ENCODE measurements around the gene DPH1. TPM values are rescaled to one million over a fixed set of nuclear protein-coding genes. Genes with fewer than 3 reads are reported as not detected.
A peak's percentile ranks its signal among the peaks of the same experiment; 100 is the strongest.

DPH1 gene
- total RNA-seq, 1 experiment from 2014 or later = 60.2 TPM

DNA sequence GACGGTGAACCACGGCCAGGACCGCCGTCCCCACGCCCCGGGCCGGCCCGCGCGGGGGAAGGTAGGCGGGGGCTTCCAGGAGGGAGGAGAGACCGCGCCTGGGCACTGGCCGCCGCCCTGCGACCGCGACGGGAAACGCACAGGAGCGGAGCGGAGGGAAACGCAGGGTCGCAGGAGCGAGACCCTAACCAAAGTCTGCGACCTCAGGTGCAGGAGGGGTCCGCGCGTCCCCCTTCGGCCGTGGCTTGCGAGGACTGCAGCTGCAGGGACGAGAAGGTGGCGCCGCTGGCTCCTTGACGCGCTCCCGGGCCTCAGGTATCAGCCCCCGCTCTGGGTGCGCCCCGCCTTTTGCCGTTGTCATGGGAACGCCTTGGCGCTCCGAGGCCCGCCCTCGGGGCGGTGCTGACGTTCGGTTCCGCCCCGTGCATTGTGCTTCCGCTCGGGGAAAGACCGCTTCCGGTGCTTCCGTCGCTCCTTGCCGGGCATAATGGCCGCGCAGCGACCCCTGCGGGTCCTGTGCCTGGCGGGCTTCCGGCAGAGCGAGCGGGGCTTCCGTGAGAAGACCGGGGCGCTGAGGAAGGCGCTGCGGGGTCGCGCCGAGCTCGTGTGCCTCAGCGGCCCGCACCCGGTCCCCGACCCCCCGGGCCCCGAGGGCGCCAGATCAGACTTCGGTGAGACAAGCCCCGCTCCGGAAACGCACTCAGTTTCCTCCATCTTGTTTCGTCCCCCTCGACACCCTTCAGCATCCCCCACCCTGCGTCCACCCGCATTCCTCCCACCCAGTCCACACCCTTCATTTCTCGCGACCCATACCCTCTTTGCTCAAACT is 11.8 kb downstream of the DPH1 start, which contains the start of gene OVCA2:
Gene OVCA2 (plus strand): TSS at position 462 of the 829 bp plus-strand sequence. CDS start 26 bp downstream, at position 488.
- in situ Hi-C loops (cut with HindIII; ENCODE audit: low pct_unique_long_range_greater_than_20kb, low sequenced_read_pairs) = no loop called here

DNA sequence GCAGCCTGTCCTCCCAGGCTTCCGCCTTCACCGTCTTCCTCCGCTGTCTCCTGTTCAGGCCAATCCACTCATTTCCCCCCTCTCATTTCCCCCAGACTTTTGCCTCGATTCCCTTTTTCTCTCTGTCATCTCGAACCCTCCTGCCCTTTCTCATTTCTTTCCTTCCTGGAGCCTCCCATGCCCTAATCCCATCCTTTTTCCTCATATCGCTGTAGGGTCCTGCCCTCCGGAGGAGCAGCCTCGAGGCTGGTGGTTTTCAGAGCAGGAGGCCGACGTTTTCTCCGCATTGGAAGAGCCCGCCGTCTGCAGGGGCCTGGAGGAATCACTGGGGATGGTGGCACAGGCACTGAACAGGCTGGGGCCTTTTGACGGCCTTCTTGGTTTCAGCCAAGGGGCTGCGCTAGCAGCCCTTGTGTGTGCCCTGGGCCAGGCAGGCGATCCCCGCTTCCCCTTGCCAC is 12.5 kb downstream of the DPH1 start:
- in situ Hi-C loops (cut with HindIII; ENCODE audit: low pct_unique_long_range_greater_than_20kb, low sequenced_read_pairs) = no loop called here
- DNase-seq (ENCODE audit: low read depth, low spot score) = peak; percentile 26

More for the DNA sequence above, 11.8 kb downstream of the DPH1 start, which contains the start of gene OVCA2:
- DNase-seq (ENCODE audit: low read depth, low spot score) = peak; percentile 95

- DNase-seq (ENCODE audit: low read depth, low spot score) = peak; percentile 26
- in situ Hi-C loops (cut with HindIII; ENCODE audit: low pct_unique_long_range_greater_than_20kb, low sequenced_read_pairs) = no loop called here
These were observed 13.0 kb downstream of the DPH1 start for GRCh38 chr17:2042933-2043332.

DNA sequence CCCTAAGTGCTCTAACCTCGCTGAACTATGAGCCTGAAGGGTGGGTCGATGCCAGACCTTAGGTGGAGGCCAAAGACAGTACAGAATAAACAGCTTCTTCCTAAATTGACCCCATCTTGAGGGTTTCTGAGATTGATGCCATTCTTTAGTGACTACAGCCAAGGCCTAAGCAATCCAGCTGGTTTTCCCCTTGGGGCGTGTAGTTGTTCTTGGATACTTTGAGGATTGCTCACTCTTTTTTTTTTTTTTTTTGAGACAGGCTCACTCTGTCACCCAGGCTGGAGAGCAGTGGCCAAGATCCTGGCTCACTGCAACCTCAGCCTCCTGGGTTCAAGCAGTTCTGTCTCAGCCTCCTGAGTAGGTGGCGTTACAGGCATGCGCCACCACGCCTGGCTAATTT is 13.8 kb downstream of the DPH1 start:
- peak; percentile 24 for DNase-seq (ENCODE audit: low read depth, low spot score)
- in situ Hi-C loops (cut with HindIII; ENCODE audit: low pct_unique_long_range_greater_than_20kb, low sequenced_read_pairs) = no loop called here

DNA sequence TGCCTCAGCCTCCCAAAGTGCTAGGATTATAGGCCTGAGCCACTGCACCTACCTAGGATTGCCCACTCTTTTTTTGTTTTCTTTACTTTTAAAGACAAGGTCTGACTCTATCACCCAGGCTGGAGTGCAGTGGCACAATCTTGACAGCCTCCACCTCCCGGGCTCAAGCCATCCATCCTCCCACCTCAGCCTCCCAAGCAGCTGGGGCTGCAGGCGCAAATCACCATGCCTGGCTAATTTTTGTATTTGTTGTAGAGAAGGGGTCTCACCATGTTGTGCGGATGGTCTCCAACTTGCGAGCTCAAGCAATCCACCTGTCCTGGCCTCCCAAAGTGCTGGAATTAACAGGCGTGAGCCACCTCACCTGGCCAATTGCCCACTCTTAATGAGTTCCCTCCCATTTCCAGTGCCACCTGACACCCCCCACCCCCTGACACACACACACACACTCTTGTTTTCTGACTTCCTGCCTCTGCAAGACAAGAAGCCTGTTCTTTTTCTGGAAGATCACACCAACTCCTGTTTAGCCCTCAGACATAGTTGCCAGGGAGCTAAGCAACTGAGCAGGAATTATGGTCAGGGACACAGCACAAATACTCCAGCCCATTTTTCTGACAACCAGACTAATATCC is 14.4 kb downstream of the DPH1 start:
- DNase-seq (ENCODE audit: low read depth, low spot score) = peak; percentile 85

GRCh38 chr17:2047590-2047989 is 17.6 kb downstream of the DPH1 start:
- DNase-seq (ENCODE audit: low read depth, low spot score) = no peak
- in situ Hi-C loops (cut with HindIII; ENCODE audit: low pct_unique_long_range_greater_than_20kb, low sequenced_read_pairs) = no loop called here

More for the DNA sequence above, 14.4 kb downstream of the DPH1 start:
- in situ Hi-C loops (cut with HindIII; ENCODE audit: low pct_unique_long_range_greater_than_20kb, low sequenced_read_pairs) = no loop called here

DNA sequence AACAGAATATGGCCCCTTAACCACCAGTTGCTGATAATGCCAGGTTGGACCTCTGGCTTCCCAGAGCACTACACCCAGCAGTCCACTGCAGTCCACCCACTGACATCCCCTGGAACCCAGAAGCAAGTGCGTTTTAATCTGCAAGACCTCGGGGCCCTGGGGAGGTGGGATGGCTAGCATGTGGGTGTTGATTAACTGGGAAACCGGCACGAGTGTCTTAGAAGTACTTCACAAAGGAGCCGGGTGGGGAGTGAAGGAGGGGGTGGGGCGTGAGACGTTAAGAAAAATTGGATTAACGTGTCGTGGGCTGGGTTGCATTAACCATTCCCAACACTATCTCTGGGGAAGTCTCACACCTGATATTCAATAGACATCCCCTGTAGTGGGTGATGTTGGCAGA is 18.9 kb downstream of the DPH1 start:
- in situ Hi-C loops (cut with HindIII; ENCODE audit: low pct_unique_long_range_greater_than_20kb, low sequenced_read_pairs) = no loop called here
- no peak for DNase-seq (ENCODE audit: low read depth, low spot score)

DNA sequence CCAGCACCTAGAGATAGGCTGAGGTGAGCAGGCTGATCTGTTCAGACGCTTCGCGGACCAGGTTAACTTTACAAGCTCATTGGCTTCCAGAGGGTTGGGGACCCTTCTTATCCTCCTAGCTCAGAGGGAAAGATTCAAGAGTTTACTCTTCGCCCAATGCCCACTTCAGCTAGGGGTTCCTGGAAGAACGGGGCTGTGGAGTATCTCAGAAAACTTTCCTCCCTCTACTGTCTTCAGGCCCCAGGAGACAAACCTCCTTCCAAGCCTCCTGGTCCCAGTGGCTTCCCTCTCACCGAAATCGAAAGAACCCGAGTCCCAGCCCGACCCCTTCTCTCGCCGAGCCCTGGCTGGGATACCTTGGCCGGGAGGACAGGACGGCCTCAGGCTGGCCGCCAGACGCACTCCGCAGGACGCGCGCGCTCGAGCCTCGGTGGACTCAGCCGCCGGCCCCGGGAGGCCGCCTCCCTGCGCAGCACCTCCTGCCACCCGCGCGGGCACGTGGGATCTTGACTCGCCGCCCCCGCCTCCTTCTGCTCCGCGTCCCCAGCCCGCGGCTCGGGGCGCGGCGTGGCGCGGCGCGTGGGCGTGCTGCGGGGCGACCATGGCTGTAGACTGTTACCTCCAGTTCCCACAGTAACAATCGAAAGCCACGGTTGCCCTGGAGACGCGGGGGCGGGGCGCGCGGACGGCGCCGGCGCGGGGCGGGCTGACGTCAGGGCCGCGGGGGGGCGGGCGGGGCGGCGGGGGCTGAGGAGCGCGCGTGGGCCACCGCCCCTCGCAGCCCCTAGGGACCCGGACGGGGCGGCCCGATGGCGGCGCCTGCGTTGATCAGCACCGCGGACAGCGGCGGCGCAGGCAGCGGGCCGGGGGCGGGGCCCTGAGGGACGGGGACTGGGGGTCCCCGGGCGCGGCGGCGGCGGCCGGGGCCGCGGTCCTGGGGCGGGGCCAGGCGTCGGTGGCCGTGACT is 19.7 kb downstream of the DPH1 start:
- peak; percentile 77 for DNase-seq (ENCODE audit: low read depth, low spot score)
- in situ Hi-C loops (cut with HindIII; ENCODE audit: low pct_unique_long_range_greater_than_20kb, low sequenced_read_pairs) = no loop called here

DNA sequence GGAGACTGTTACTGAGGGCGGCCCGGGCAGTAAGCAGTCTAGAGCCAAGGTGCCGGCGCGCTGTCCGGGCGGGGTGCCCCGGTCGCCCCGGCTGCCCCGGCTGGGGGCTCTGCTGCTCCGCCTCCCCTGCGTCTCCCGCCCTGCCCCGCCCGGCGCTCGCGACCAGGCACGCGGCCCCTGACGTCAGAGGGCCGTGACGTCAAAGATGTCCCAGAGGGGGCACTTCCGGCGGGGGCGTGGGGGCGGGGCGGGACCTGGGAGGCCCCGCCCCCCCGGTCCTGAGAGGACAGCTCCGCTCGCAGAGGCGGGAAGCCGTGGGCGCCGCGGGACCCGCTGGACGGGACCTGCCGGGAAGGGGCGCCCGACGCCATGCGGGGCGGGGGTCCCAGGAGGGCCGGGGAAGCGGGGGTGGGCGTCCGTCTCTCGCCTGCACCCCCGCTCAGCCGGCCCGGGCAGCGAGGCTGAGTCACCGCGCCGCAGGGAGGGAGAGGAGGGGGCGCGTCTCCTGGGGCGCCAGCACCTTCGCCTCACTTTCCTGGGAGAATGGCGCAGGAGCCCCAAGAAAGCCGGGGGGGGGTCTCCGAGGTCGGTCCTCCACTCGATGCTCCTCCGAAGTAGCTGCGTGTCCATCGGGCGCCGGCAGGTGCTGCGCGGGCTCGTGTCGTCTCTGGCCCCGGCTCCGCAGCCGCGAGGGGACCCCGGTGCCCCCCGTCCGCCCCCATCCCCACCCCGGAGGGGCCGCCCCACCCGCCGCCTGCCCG is 20.5 kb downstream of the DPH1 start:
- in situ Hi-C loops (cut with HindIII; ENCODE audit: low pct_unique_long_range_greater_than_20kb, low sequenced_read_pairs) = no loop called here
- DNase-seq (ENCODE audit: low read depth, low spot score) = peak; percentile 64

- no peak for DNase-seq (ENCODE audit: low read depth, low spot score)
These were observed 21.3 kb downstream of the DPH1 start for GRCh38 chr17:2051061-2051932.

GRCh38 chr17:2051933-2052559 is 22.1 kb downstream of the DPH1 start:
- no peak for DNase-seq (ENCODE audit: low read depth, low spot score)
- in situ Hi-C loops (cut with HindIII; ENCODE audit: low pct_unique_long_range_greater_than_20kb, low sequenced_read_pairs) = no loop called here

More at GRCh38 chr17:2051061-2051932, 21.3 kb downstream of the DPH1 start:
- in situ Hi-C loops (cut with HindIII; ENCODE audit: low pct_unique_long_range_greater_than_20kb, low sequenced_read_pairs) = no loop called here

DNA sequence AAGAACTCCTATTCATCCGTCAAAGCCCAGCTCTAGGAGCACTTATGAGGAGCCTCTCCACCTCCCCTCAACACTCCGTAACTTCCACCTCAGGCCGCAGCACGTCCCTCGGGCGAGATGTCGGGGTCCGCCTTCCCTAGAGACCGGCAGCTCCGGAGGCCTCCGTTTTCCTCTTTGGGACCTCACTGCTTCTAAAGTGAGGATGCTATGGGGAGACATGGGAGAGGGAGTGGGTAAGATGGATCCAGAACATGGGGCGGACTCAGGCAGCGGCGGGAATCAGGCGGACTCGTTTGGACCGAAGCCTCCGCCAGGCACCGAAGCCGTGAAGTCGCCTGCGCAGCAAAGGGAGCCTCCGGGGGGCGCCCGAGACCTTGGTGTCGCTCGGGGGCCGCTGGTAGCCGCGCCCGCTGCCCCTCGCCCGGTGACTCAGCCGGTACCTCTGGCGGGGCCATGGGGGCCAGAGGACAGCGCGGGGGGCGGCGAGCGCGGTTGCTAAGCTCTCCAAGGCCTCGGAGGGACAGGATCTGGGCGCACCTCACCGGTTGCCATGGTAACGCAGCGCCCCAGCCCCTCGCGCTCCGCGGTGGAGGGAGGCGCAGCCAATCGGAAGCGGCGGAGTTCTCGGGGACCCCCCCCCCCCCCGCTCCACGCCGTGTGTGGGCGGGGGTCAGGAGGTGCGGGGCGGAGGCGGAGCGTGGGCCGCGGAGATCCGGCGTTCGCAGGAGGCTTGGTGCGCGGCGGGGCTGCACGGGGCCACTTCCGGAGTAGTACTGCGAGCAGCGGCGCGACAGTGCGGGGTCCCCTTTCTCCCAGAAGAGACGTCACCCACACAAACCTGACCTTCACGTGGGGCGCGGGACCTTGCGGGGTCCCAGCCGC is 23.7 kb downstream of the DPH1 start:
- DNase-seq (ENCODE audit: low read depth, low spot score) = peak; percentile 44
- in situ Hi-C loops (cut with HindIII; ENCODE audit: low pct_unique_long_range_greater_than_20kb, low sequenced_read_pairs) = no loop called here

DNA sequence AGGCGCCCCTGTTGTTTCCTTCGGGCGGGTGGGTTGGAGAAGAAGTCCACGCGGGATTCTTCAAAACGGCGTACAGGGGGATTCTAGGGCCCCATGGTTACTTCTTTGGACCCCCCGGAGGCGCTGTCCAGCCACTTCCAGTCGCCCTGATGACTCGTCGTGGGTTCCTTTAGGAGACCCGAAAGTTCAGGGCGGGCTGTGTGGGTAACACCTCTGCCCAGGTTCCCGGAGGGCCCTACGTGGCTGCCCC is 24.2 kb downstream of the DPH1 start:
- in situ Hi-C loops (cut with HindIII; ENCODE audit: low pct_unique_long_range_greater_than_20kb, low sequenced_read_pairs) = no loop called here
- no peak for DNase-seq (ENCODE audit: low read depth, low spot score)

- in situ Hi-C loops (cut with HindIII; ENCODE audit: low pct_unique_long_range_greater_than_20kb, low sequenced_read_pairs) = no loop called here
- peak; percentile 37 for DNase-seq (ENCODE audit: low read depth, low spot score)
These were observed 24.7 kb downstream of the DPH1 start, which contains the start of gene HIC1 for GRCh38 chr17:2054512-2055291. TSS of gene HIC1 (plus strand) at chr17:2055103. CDS start at chr17:2056691, 1,588 bp downstream.

Data from SK-MEL-5 (cell line).